Testis (tissue), 2 donors: ENCODE data around the gene TPO.

ENCODE experiments used
- CTCF ChIP-seq, 3 experiments: fragments of 450-650 bp in 2 of 3; fragments of 200-600 bp in 1 of 3; sonication (generic) in 1 of 3; IDR thresholded peaks; one replicate each; pipeline ENCODE4 v1.5.1; 2016 to 2019; ENCODE audit warnings: antibody characterized with exemption in 3 of 3, mild to moderate bottlenecking in 2 of 3, moderate library complexity in 1 of 3
- POLR2A ChIP-seq: fragments of 450-650 bp; IDR thresholded peaks from one replicate; pipeline ENCODE4 v1.6.1; 2017; ENCODE audit warnings: antibody characterized with exemption, mild to moderate bottlenecking, moderate library complexity

GRCh38 chr2:1418566-1418965 is 5.3 kb downstream of the TPO start:
- TF ChIP-seq POLR2A (no peak), CTCF (IDR thresholded peaks at IDR 0.05) (no peak)
